Measurements from ENCODE around the gene TMEM269.

The TMEM269 gene

DNA sequence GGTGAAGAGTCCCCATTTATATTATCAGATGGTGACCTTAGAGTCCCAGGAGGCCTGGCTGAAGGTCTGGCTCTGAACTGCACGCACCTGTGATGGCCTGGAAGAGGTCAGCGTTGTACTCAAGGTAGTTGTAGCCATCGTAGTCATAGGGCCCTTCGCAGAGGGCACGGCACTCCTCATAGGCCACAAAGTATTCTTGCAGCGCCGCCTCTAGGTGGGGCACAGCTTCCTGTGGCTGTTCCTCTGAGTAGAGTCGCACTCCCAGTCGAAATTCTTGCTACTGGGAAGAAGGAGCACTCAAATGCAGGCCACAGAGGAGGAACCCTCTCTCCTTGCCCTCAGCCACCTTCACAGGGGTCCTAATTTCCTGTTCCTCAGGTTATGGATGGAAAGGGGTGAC is 25.7 kb upstream of the TMEM269 start:
- no peak overlapping the region for H3K27ac ChIP-seq (ENCODE audit: extremely low read depth, low read depth, low read length)
- TF ChIP-seq ZNF473 (tag by site-specific recombination; IDR thresholded peaks at IDR 0.05): no peak
- TF ChIP-seq PRDM2 (tag by site-specific recombination; IDR thresholded peaks at IDR 0.05; ENCODE audit: borderline replicate concordance): no peak
- TF ChIP-seq ZSCAN23 (tag by site-specific recombination; IDR thresholded peaks at IDR 0.05): no peak
- TF ChIP-seq ZNF544 (tag by site-specific recombination; IDR thresholded peaks at IDR 0.05): no peak
- TF ChIP-seq ZNF121 (tag by site-specific recombination; IDR thresholded peaks at IDR 0.05): no peak
- no peak for TF ChIP-seq ZNF335 (tag by site-specific recombination; conservative IDR thresholded peaks at IDR 0.05)
- TF ChIP-seq ZFP37 (tag by site-specific recombination; IDR thresholded peaks at IDR 0.05): no peak
- no peak for TF ChIP-seq ZBTB17 (tag by site-specific recombination; IDR thresholded peaks at IDR 0.05)
- no peak for TF ChIP-seq RBAK (tag by site-specific recombination; IDR thresholded peaks at IDR 0.05)
- no peak for TF ChIP-seq ZNF426 (tag by site-specific recombination; IDR thresholded peaks at IDR 0.05)
- no peak for TF ChIP-seq ZNF658 (tag by site-specific recombination; IDR thresholded peaks at IDR 0.05)
- no peak for TF ChIP-seq ZBTB8A (tag by site-specific recombination; IDR thresholded peaks at IDR 0.05)
- no peak for TF ChIP-seq MEIS1 (CRISPR knock-in tag; IDR thresholded peaks at IDR 0.05; ENCODE audit: borderline replicate concordance)
- TF ChIP-seq ZNF132 (tag by site-specific recombination; IDR thresholded peaks at IDR 0.05; ENCODE audit: borderline replicate concordance): no peak
- TF ChIP-seq ZNF274 (IDR thresholded peaks at IDR 0.05; ENCODE audit: low read length): no peak
- TF ChIP-seq ZNF274 (tag by site-specific recombination; IDR thresholded peaks at IDR 0.05; ENCODE audit: borderline replicate concordance): no peak
- TF ChIP-seq ZNF292 (tag by site-specific recombination; IDR thresholded peaks at IDR 0.05; ENCODE audit: borderline replicate concordance, low read depth): no peak
- TF ChIP-seq ZBTB11 (tag by site-specific recombination; conservative IDR thresholded peaks at IDR 0.05; ENCODE audit: low read depth): no peak
- no peak for TF ChIP-seq ZNF148 (tag by site-specific recombination; IDR thresholded peaks at IDR 0.05; ENCODE audit: borderline replicate concordance)
- H3K9me3 ChIP-seq (ENCODE audit: control insufficient read depth, insufficient read depth, low read depth, low read length): no peaks in the 10 kb centered on the region
- H3K36me3 ChIP-seq (ENCODE audit: control insufficient read depth in 2 of 2, insufficient read depth in 1 of 2, low read length in 2 of 2): peaks cover 17 to 83% of the 10 kb centered on the region in 2 experiments
- POLR2A ChIA-PET: interaction anchor here (2.4 kb wide), 1 partner anchor 7 kb away, joined by 10 read pairs; the partner anchor contains the start of genes C1orf50 and P3H1
- H3K4me1 ChIP-seq (ENCODE audit: control insufficient read depth, insufficient read depth, low read length): no peaks in the 10 kb centered on the region
- no peak overlapping the region for H3K4me3 ChIP-seq (ENCODE audit: low read depth, low read length)
- CTCF ChIA-PET: interaction anchor here (0.5 to 1.4 kb wide), 6 partner anchors 11 to 315 kb away, joined by 3 to 6 read pairs (median 4); no protein-coding TSS in a partner anchor
